IgD-negative memory B cell (primary cell): ENCODE data around the gene STK32A. TPM values are rescaled to one million over a fixed set of nuclear protein-coding genes. Genes with fewer than 3 reads are reported as not detected.

Source experiments
- H3K27ac Mint-ChIP-seq, 3 donors: one replicate each; pipeline ENCODE4 v1.8.0; 2020 to 2022; ENCODE audit warnings: mild to moderate bottlenecking in 3 of 3, mixed read lengths in 3 of 3, moderate library complexity in 1 of 3
- H3K27me3 Mint-ChIP-seq: one replicate; pipeline ENCODE4 v1.8.0; 2021; ENCODE audit warnings: mixed read lengths
- H3K36me3 Mint-ChIP-seq: one replicate; pipeline ENCODE4 v1.8.0; 2020; ENCODE audit warnings: mild to moderate bottlenecking, mixed read lengths
- H3K4me1 Mint-ChIP-seq, 3 donors: one replicate each; pipeline ENCODE4 v1.8.0; 2020 to 2022; ENCODE audit warnings: mixed read lengths in 3 of 3, mild to moderate bottlenecking in 1 of 3
- H3K4me3 Mint-ChIP-seq, 4 donors: one replicate each; pipeline ENCODE4 v1.8.0; 2020 to 2022; ENCODE audit warnings: mild to moderate bottlenecking in 4 of 4, mixed read lengths in 4 of 4, moderate library complexity in 3 of 4
- H3K9me3 Mint-ChIP-seq, 3 donors: one replicate each; pipeline ENCODE4 v1.8.0; 2020 to 2021; ENCODE audit warnings: mixed read lengths in 3 of 3, mild to moderate bottlenecking in 1 of 3
- polyA plus RNA-seq: library from polyadenylated mRNA; unstranded; fragments of 300-500 nt; fragmentation: Illumina TruSeq; gene quantifications from one replicate; pipeline ENCODE4 v1.2.3, GENCODE V29; 2021

Gene STK32A
- polyA plus RNA-seq, 1 donor from 2014 or later, result not detected

DNA sequence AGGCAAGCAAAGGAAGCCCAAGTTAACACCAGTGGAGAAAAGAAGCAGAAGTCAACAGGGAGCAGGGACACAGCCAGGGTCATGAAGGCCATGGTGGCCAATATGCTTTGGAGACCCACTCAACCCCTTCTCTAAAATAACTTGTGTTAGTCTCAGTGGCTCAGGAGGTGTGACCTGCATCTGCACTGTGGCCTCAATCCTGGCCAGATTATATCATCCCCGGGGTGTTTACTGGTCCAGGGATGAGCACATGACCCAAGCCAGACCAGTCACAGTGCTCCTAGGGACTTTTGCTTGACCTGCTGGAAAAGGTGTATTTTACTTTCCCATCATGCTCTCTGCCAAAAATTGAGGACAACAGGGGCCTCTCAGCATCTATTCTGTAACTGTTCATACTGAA lies 169.9 kb downstream of the STK32A start:
- H3K9me3 Mint-ChIP-seq, result peaks cover 0 to 5% (median 4%) of the 10 kb centered on the region in 3 donors
- no peaks in the 10 kb centered on the region for H3K4me1 Mint-ChIP-seq
- H3K36me3 Mint-ChIP-seq, result no peaks in the 10 kb centered on the region
- H3K27me3 Mint-ChIP-seq, result no peaks in the 10 kb centered on the region
- H3K4me3 Mint-ChIP-seq, result no peak overlapping the region
- no peak overlapping the region for H3K27ac Mint-ChIP-seq

DNA sequence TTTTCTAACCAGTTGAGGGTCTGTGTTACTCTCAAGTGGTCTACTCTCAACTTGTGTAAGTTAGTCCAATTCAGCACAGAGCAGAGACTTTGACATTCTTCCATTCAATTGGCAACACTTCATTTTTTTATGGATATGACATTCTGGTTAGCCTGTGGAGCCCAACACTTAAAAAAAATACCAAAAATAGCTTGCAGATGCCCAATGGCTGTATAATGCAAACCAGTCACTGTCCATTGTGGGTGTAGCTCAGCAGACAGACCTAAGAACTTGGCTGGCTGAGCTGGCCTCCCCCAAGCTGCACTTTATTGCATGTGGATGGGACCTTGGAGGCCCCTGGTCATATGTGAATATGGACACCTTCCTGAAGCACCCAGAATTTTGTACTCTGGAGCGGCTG lies 171.8 kb downstream of the STK32A start:
- Mint-ChIP-seq H3K36me3 (no peaks in the 10 kb centered on the region), H3K4me1 (no peaks in the 10 kb centered on the region), H3K9me3 (peaks cover 0 to 5% (median 4%) of the 10 kb centered on the region in 3 donors), H3K4me3 (no peak overlapping the region), H3K27me3 (no peaks in the 10 kb centered on the region), H3K27ac (no peak overlapping the region)

DNA sequence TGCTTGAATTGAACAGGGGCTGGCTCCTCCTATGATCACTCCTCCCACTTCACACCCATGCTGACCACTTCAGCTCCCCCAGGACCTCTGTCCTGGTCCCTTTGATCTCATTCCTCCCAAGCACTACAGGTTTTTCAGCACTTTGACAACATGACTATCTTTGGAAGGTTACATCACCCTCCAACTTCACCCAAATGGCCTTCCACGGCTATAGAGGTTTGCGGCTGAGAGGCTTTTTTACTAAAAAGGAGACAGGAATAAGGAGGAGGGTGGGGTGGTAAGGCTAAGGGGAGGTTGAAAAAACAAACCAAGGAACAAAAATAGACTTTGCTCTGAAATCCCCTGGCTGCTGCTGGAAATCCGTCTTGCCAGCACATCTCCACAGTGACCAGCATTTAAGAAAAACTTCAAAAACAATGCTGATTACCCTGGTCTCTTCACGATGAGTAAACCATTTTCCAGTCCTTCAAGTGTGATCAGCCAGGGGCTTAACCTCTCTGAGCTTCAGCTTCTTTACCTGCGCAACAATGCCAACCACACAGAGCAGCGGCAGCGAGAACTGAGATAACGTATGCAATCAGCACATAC lies 172.4 kb downstream of the STK32A start:
- no peak overlapping the region for H3K4me3 Mint-ChIP-seq
- H3K9me3 Mint-ChIP-seq, result peaks cover 0 to 5% (median 4%) of the 10 kb centered on the region in 3 donors
- H3K27me3 Mint-ChIP-seq, result no peaks in the 10 kb centered on the region
- H3K4me1 Mint-ChIP-seq, result no peaks in the 10 kb centered on the region
- no peak overlapping the region for H3K27ac Mint-ChIP-seq
- no peaks in the 10 kb centered on the region for H3K36me3 Mint-ChIP-seq

DNA sequence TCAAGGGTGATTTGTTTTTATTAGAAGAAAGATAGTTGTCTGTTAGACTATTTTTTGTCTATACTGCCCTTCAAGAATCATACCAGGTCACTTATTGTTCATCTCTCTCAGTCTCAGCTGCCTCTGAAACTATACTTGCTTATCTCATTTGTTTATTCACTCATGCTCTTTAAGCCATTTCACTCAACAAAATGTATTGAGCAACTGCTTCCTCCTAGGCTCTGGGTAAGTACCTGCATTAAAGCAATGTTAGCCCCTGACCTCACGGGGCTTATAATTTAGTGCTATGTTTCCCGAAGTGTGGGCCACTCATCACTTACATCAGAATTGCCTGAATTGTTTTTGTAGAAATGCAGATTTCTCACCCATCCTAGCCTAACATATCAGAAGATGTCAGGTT lies 174.2 kb downstream of the STK32A start:
- no peaks in the 10 kb centered on the region for H3K36me3 Mint-ChIP-seq
- no peak overlapping the region for H3K27ac Mint-ChIP-seq
- no peak overlapping the region for H3K4me3 Mint-ChIP-seq
- no peaks in the 10 kb centered on the region for H3K27me3 Mint-ChIP-seq
- peaks cover 0 to 5% (median 0%) of the 10 kb centered on the region in 3 donors for H3K9me3 Mint-ChIP-seq
- H3K4me1 Mint-ChIP-seq, result no peaks in the 10 kb centered on the region

DNA sequence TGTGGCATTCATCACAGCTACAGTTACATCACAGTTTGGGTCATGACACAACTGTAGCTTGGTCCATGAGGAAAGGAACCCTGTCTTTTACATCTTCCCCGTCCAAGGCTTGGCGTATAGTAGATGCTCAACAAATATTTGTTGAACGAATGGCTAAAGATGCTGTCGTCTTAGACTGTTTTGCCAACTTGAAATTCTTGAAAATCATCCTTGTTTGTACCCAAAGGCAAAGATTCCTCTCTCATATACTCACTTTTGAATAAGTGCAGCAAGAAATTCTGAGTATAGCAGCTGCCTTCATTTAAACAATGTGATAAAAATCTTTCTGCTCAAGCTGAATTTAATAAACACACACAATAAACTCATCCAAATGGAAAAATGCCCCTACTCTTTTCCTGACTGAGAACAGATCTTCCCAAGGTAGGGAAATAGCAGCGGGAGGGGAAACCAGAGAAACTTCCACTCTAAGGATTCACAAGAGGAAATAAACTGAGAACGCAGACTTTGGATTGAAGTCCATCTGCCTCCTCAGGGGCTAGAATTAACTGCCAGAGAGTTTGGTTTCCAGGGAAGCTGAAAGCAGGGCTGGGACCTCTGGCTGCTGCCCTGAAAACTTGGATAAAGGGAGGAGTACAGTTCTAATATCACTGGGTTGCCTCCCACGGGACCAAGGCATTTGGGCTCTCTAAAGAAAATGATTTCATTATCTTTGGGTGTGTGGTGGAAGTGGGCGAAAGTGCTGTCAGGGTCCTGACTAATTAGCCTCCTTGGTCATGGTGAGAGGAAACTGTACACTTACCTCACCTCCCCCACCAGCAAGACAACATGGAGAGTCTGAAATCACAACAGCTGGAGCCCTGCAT lies 175.9 kb downstream of the STK32A start:
- Mint-ChIP-seq H3K27ac (no peak overlapping the region), H3K4me1 (no peaks in the 10 kb centered on the region), H3K9me3 (peaks cover 0 to 4% (median 0%) of the 10 kb centered on the region in 3 donors), H3K27me3 (no peaks in the 10 kb centered on the region), H3K4me3 (no peak overlapping the region), H3K36me3 (no peaks in the 10 kb centered on the region)

DNA sequence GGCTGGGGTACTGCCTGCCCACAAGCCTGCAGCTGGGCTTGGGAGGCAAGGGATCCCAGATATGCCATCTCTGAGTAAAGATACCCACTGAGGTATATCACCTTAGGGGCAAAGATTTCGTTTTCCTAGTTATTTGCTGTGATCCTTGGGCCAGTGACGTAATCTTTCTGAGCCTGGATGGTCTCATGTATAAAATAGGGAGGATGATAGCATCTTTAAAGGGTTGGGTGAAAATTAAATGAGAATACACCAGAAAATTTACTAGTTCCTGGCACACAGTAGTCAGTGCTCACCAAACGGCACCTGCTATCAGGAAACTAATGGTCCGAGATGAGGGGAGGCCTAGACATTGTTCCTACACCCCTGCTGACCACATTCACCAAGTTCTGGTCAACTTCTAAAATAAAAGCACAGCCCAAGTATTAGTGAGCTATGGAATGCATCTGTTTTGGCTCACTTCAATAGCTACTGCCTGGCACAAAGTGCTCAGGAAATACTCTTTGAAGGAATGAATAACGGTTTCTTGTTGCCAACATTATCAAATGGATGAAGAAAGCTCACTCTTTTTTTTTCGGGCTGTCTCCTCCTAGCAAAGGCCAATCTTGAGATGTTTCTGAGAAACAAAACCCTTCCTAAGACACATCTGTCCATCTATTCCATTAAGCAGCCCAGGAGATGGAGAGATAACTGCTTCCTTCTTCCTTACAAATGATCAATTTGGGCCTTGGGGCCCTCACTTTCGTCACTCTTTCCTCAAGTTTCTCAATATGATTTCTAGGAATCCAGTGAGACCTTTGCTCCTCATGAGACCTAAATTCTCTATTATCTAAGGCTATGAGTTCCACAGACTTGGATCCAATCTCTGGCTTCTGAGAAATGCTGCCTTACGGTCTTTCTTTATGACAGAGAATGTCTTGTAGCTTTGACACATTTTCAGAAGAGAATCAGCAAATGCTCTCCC lies 176.8 kb downstream of the STK32A start:
- no peak overlapping the region for H3K4me3 Mint-ChIP-seq
- H3K27ac Mint-ChIP-seq, result no peak overlapping the region
- no peaks in the 10 kb centered on the region for H3K36me3 Mint-ChIP-seq
- H3K9me3 Mint-ChIP-seq, result peaks cover 0 to 4% (median 0%) of the 10 kb centered on the region in 3 donors
- no peaks in the 10 kb centered on the region for H3K27me3 Mint-ChIP-seq
- no peaks in the 10 kb centered on the region for H3K4me1 Mint-ChIP-seq

DNA sequence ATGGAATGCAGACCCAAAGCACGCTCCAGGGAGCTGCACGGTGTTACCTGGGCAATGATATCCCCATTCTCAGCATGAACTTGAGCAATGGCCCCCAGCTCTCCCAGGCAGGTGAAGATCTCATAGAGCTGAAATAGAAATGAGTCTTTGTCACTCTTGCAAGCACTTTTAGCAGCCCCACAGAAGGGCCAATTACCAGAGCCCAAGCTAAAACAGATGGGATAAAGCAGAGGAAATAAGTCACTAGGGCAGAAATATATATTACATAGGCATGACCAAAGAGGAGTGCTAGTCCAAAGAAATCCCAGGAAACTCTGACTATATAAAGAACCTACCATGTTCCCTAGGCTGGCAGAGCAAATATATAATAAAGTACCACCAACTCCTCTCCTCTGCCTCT lies 177.7 kb downstream of the STK32A start:
- H3K4me1 Mint-ChIP-seq, result no peaks in the 10 kb centered on the region
- H3K4me3 Mint-ChIP-seq, result no peak overlapping the region
- no peaks in the 10 kb centered on the region for H3K36me3 Mint-ChIP-seq
- H3K27ac Mint-ChIP-seq, result no peak overlapping the region
- no peaks in the 10 kb centered on the region for H3K27me3 Mint-ChIP-seq
- H3K9me3 Mint-ChIP-seq, result peaks cover 0 to 4% (median 0%) of the 10 kb centered on the region in 3 donors

DNA sequence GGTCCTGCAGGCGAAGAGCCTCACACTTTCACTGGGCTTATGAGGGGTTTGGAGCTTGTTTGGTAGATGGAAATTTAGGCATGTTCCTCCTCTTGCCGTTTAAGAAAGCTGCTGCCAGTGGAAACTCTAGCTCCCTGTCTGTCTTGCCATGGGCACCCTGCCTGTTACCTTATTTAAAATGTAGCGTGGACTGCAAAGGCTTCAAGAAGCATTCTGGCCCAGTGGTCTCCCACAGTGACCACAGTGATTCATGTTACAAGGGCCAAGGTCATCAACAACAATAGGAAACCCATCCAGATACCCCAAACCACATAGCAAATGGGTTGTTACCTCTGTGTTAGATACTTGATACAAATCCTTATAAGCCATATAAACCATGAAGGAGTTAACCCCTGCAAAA lies 178.4 kb downstream of the STK32A start:
- Mint-ChIP-seq H3K9me3 (peaks cover 0 to 2% (median 0%) of the 10 kb centered on the region in 3 donors), H3K27ac (no peak overlapping the region), H3K4me3 (no peak overlapping the region), H3K36me3 (no peaks in the 10 kb centered on the region), H3K27me3 (no peaks in the 10 kb centered on the region), H3K4me1 (no peaks in the 10 kb centered on the region)

DNA sequence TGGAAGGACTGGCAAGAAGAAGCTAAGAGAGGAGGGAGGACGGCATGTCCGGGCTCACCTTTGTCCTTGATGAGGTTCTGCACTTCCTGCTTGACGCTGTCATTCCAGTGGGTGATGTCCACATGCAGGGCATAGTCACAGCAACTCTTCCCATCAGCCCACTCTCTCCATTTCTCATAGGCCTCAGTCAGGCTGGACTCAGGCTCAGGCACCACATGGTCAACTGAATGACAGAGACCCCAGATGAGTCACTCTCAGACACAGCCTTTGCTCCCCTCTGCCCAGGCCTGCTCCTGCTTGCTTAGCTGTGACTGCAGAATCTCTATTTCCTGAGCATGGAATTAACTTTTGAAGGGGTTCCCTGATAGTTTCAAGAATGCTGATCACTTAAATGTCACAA lies 180.8 kb downstream of the STK32A start:
- H3K27ac Mint-ChIP-seq, result no peak overlapping the region
- H3K4me3 Mint-ChIP-seq, result no peak overlapping the region
- H3K36me3 Mint-ChIP-seq, result no peaks in the 10 kb centered on the region
- H3K27me3 Mint-ChIP-seq, result no peaks in the 10 kb centered on the region
- H3K4me1 Mint-ChIP-seq, result no peaks in the 10 kb centered on the region
- H3K9me3 Mint-ChIP-seq, result peaks cover 0 to 2% (median 0%) of the 10 kb centered on the region in 3 donors

DNA sequence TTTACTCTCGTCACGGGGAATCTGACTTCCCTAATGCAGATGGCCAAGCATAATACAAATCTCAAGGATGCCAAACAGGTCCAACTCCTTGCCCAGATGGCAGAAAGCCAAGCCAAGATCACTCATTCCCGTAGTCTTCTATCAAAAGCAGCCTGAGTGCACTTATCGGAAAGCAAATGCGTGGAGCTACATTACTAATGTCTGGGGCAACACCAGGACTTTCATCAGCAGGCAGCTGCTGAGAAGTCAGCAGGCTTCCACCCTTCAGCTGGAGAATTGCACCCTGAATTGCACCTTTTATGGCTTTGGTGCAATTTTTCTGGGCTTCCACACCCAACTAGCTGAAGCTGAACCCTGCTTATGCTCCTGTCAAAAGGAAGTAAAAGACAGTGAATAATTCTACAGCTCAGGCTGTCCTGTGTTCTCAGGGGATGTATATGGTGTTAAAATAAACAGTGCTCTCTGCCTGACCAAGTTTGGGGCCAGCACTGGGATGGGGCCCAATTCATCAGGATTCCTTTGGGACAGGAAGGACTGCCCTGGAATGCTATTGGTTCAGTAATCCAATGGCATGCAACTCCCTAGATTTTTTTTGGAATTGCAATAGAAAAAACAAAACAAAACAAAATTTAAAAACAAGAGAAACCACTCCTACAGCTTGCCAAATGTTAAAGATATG lies 182.4 kb downstream of the STK32A start:
- H3K4me1 Mint-ChIP-seq, result no peaks in the 10 kb centered on the region
- H3K27ac Mint-ChIP-seq, result no peak overlapping the region
- no peaks in the 10 kb centered on the region for H3K27me3 Mint-ChIP-seq
- H3K36me3 Mint-ChIP-seq, result no peaks in the 10 kb centered on the region
- H3K9me3 Mint-ChIP-seq, result peaks cover 0 to under 1% (median 0%) of the 10 kb centered on the region in 3 donors
- no peak overlapping the region for H3K4me3 Mint-ChIP-seq

DNA sequence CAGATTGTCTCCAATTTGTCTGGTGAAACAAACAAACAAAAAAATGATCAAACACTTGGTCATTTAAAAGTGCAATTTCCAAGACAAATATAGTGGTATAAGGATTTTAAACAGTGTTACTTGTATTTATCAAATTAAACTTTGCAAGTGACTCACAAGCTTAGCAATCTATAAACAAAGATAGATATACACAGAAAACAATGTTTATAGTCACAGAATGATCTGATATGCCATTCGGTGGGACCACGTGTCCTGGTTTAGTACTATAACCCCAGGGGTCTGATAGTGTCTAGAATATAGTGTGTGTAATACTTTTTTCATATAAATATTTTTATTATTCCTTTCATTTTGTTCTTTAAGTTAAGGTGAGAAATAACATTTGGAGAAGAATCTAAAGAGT lies 183.8 kb downstream of the STK32A start:
- no peaks in the 10 kb centered on the region for H3K4me1 Mint-ChIP-seq
- no peak overlapping the region for H3K27ac Mint-ChIP-seq
- peaks cover 0 to 3% (median 0%) of the 10 kb centered on the region in 3 donors for H3K9me3 Mint-ChIP-seq
- peaks cover 2% of the 10 kb centered on the region for H3K36me3 Mint-ChIP-seq
- no peak overlapping the region for H3K4me3 Mint-ChIP-seq
- no peaks in the 10 kb centered on the region for H3K27me3 Mint-ChIP-seq

DNA sequence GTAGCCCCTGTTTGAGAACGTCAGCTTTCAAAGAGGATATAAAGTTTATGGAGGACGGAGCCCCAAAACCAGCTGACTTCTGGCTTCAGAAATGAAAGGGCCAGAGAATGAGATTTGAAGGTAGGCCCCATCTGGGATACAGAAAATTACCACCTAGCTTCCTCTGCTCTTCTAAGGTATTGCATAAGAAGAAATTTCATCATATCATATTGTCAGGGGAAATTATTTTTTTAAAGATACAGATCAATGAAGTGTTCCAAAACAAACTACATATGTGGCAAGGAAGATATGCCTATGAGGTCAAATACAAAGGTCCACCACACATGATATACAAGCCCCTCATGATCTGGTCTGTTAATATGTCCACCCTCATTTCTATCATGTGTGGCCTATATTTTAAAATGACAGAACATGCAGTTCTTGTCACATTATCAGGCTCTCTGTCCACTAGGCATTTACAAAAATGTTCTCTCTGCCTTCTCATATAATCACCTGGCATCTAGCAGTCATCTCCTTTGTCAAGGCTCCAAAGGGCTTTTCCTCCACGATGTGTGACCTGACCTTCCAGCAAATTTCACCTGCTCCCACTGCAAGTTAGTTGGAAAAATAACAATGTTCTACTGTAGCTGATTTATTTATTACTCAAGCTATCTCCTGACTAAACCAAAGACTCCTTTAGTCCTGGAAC lies 192.0 kb downstream of the STK32A start:
- H3K27me3 Mint-ChIP-seq, result no peaks in the 10 kb centered on the region
- H3K36me3 Mint-ChIP-seq, result peaks cover 4% of the 10 kb centered on the region
- H3K9me3 Mint-ChIP-seq, result peaks cover 0 to 6% (median 3%) of the 10 kb centered on the region in 3 donors
- no peaks in the 10 kb centered on the region for H3K4me1 Mint-ChIP-seq
- H3K4me3 Mint-ChIP-seq, result no peak overlapping the region
- no peak overlapping the region for H3K27ac Mint-ChIP-seq

DNA sequence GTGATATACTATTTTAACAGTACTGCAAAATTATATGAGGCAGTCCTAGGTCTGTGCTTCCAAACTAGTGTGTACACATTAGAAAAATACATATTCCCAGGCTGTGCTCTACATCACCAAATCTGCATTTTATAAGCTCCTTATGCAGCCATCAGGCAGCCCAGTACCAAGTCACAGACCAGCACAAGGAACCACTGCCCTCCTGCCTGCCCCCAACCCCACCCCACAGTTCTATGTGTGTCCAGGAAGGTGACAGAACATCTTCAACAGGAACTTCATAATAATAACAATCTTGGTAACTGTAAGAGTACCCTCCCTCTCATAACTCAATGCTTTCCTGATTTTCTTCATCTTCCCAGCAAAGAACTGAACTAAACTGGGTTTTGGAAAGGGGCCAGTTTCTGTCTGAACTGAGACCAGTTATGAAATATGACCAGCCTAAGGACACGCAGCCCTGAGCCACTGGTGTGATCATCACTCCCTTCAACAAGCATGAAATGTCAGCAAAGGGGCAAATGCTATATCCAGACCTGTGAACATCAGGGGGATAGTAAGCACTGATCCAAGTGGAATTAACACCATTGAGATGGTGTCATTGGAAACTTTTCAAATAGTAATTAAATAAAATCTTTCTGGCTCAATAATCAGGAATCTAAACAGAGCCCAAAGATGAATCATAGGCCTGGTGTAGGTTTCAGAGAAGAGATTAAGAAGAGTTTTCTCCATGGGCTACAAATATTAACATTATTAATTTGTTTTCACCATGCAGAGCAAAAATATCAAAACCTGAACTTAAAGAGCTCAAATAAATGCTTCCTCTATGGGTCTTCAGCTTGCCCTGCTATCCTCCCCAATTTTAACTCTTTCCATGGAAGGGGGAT lies 192.9 kb downstream of the STK32A start:
- Mint-ChIP-seq H3K4me1 (no peaks in the 10 kb centered on the region), H3K36me3 (peaks cover 1% of the 10 kb centered on the region), H3K4me3 (no peak overlapping the region), H3K9me3 (peaks cover 0 to 6% (median 0%) of the 10 kb centered on the region in 3 donors), H3K27me3 (no peaks in the 10 kb centered on the region), H3K27ac (no peak overlapping the region)
